Parathyroid adenoma (tissue), 2 donors: Measurements from ENCODE around the gene KCTD15.

ENCODE experiments used
- H2AFZ ChIP-seq: fragments of 300-600 bp; sonication (generic); one replicate; pipeline ENCODE4 v1.7.0; 2017; ENCODE audit warnings: antibody characterized with exemption, mild to moderate bottlenecking
- H3K27ac ChIP-seq: fragments of 300-600 bp; sonication (generic); one replicate; pipeline ENCODE4 v1.7.0; 2017
- H3K27me3 ChIP-seq: fragments of 300-600 bp; sonication (generic); one replicate; pipeline ENCODE4 v1.7.0; 2017; ENCODE audit warnings: low read length; ENCODE audit not compliant: control insufficient read depth, insufficient read depth
- H3K36me3 ChIP-seq: fragments of 300-600 bp; sonication (generic); one replicate; pipeline ENCODE4 v1.7.0; 2017; ENCODE audit warnings: low read length; ENCODE audit not compliant: control insufficient read depth, insufficient read depth
- H3K4me1 ChIP-seq: fragments of 300-600 bp; sonication (generic); one replicate; pipeline ENCODE4 v1.7.0; 2017; ENCODE audit warnings: control low read depth
- H3K4me2 ChIP-seq: fragments of 300-600 bp; sonication (generic); one replicate; pipeline ENCODE4 v1.7.0; 2017; ENCODE audit warnings: low read length
- H3K4me3 ChIP-seq: fragments of 300-600 bp; sonication (generic); one replicate; pipeline ENCODE4 v1.7.0; 2017; ENCODE audit warnings: low read depth, low read length
- H3K79me2 ChIP-seq: fragments of 300-600 bp; sonication (generic); one replicate; pipeline ENCODE4 v1.7.0; 2017; ENCODE audit warnings: control low read depth
- H3K9ac ChIP-seq: fragments of 300-600 bp; sonication (generic); one replicate; pipeline ENCODE4 v1.7.0; 2017; ENCODE audit warnings: mild to moderate bottlenecking
- H3K9me3 ChIP-seq: fragments of 300-600 bp; sonication (generic); one replicate; pipeline ENCODE4 v1.7.0; 2017; ENCODE audit warnings: low read length; ENCODE audit not compliant: control insufficient read depth
- CTCF ChIP-seq: fragments of 300-600 bp; sonication (generic); IDR thresholded peaks from one replicate; pipeline ENCODE4 v1.7.0; 2017; ENCODE audit warnings: antibody characterized with exemption, mild to moderate bottlenecking
- donor health status: primary hyperparathyroidism.

The KCTD15 gene

GRCh38 chr19:33812388-33813330 is 16.0 kb downstream of the KCTD15 start:
- H3K27ac ChIP-seq = no peak overlapping the region
- H3K36me3 ChIP-seq = no peaks in the 10 kb centered on the region

GRCh38 chr19:33813391-33814101 is 16.9 kb downstream of the KCTD15 start:
- Histone ChIP-seq H3K27ac (no peak overlapping the region), H3K9me3 (no peaks in the 10 kb centered on the region), H3K4me2 (no peak overlapping the region), H3K27me3 (no peaks in the 10 kb centered on the region), H3K79me2 (no peaks in the 10 kb centered on the region), H3K4me3 (no peak overlapping the region), H3K4me1 (no peaks in the 10 kb centered on the region), H2AFZ (no peak overlapping the region), H3K36me3 (no peaks in the 10 kb centered on the region), H3K9ac (no peak overlapping the region)
- no peak for TF ChIP-seq CTCF

More at GRCh38 chr19:33812388-33813330, 16.0 kb downstream of the KCTD15 start:
- H3K79me2 ChIP-seq = no peaks in the 10 kb centered on the region
- no peak overlapping the region for H3K9ac ChIP-seq
- no peaks in the 10 kb centered on the region for H3K9me3 ChIP-seq
- H2AFZ ChIP-seq = no peak overlapping the region
- TF ChIP-seq CTCF = no peak
- no peaks in the 10 kb centered on the region for H3K27me3 ChIP-seq
- no peak overlapping the region for H3K4me2 ChIP-seq
- no peaks in the 10 kb centered on the region for H3K4me1 ChIP-seq
- no peak overlapping the region for H3K4me3 ChIP-seq

GRCh38 chr19:33814181-33815165 is 17.8 kb downstream of the KCTD15 start:
- Histone ChIP-seq H2AFZ (no peak overlapping the region), H3K27ac (no peak overlapping the region), H3K36me3 (no peaks in the 10 kb centered on the region), H3K79me2 (no peaks in the 10 kb centered on the region), H3K4me3 (no peak overlapping the region), H3K9me3 (no peaks in the 10 kb centered on the region), H3K4me1 (peaks cover 2% of the 10 kb centered on the region), H3K4me2 (no peak overlapping the region), H3K9ac (no peak overlapping the region), H3K27me3 (no peaks in the 10 kb centered on the region)
- no peak for TF ChIP-seq CTCF

GRCh38 chr19:33815380-33816340 is 19.0 kb downstream of the KCTD15 start:
- peaks cover 11% of the 10 kb centered on the region for H3K4me1 ChIP-seq
- H3K9me3 ChIP-seq = no peaks in the 10 kb centered on the region
- no peaks in the 10 kb centered on the region for H3K36me3 ChIP-seq
- H3K4me3 ChIP-seq = no peak overlapping the region
- no peaks in the 10 kb centered on the region for H3K27me3 ChIP-seq
- H3K27ac ChIP-seq = no peak overlapping the region
- H3K4me2 ChIP-seq = no peak overlapping the region
- H3K79me2 ChIP-seq = no peaks in the 10 kb centered on the region
- TF ChIP-seq CTCF = no peak
- H2AFZ ChIP-seq = no peak overlapping the region
- no peak overlapping the region for H3K9ac ChIP-seq
